NOMO-1 treated with dmso at 0.1 percent for 144 hours (cell line): ENCODE data around the gene TRMU.

Experiments
- DNase-seq: peaks from one replicate; lab custom pipeline; 2025; ENCODE audit not compliant: unreplicated experiment; lab: John Stamatoyannopoulos, UW

Gene TRMU

DNA sequence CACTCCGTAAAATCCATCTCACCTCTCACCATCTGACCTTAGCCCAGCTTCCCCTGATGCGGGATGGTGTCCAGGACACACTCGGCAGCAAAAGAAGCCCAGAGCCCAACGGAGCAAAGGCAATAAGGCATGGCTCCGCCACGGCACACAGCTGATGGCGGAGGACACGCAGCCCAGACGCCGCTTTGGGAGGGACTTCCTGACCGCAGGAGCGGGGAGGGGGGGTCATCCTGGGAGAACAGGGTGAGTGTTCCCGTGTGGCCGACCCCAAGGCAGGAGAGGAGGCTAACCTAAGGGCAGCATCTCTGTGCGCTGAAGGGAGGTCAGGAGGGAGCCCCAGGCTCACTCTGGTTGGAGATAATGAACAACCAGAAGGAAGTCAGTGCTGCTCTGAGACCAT is 71.3 kb downstream of the TRMU start:
- no peak for DNase-seq
